H9 (cell line): ENCODE results near the gene ACADL. TPM values are rescaled to one million over a fixed set of nuclear protein-coding genes. Genes with fewer than 3 reads are reported as not detected.

ENCODE experiments used
- DNase-seq: peaks from one replicate; pipeline ENCODE4 v3.0.0-alpha.2; 2017
- H2AFZ ChIP-seq: one replicate; pipeline ENCODE4 v1.6.1; 2013; ENCODE audit warnings: mild to moderate bottlenecking, low read length, control low read depth, moderate library complexity
- H2AK5ac ChIP-seq: 2 replicates; pipeline ENCODE4 v1.6.1; 2013; ENCODE audit warnings: low read length, control low read depth, mixed read lengths; ENCODE audit not compliant: insufficient read length
- H2BK120ac ChIP-seq: one replicate; pipeline ENCODE4 v1.6.1; 2013; ENCODE audit warnings: low read depth, mild to moderate bottlenecking, low read length, control low read depth, inconsistent platforms; ENCODE audit not compliant: poor library complexity, severe bottlenecking
- H2BK12ac ChIP-seq: 2 replicates; pipeline ENCODE4 v1.6.1; 2013; ENCODE audit warnings: low read length, control low read depth, mixed read lengths, low read depth; ENCODE audit not compliant: insufficient read length
- H2BK15ac ChIP-seq: 2 replicates; pipeline ENCODE4 v1.6.1; 2013; ENCODE audit warnings: low read depth, low read length, control low read depth
- H2BK20ac ChIP-seq: one replicate; pipeline ENCODE4 v1.6.1; 2013; ENCODE audit warnings: low read depth, mild to moderate bottlenecking, low read length, control low read depth, inconsistent platforms; ENCODE audit not compliant: poor library complexity, severe bottlenecking
- H2BK5ac ChIP-seq: 2 replicates; pipeline ENCODE4 v1.6.1; 2013; ENCODE audit warnings: low read length, control low read depth, mixed read lengths; ENCODE audit not compliant: insufficient read length
- H3K14ac ChIP-seq: 2 replicates; pipeline ENCODE4 v1.6.1; 2013; ENCODE audit warnings: low read length, control low read depth; ENCODE audit not compliant: insufficient read depth
- H3K18ac ChIP-seq: 2 replicates; pipeline ENCODE4 v1.6.1; 2013; ENCODE audit warnings: low read depth, mild to moderate bottlenecking, mixed read lengths, low read length, control low read depth; ENCODE audit not compliant: insufficient read length
- H3K23ac ChIP-seq: 2 replicates; pipeline ENCODE4 v1.6.1; 2013; ENCODE audit warnings: low read length, control low read depth, mixed read lengths, low read depth; ENCODE audit not compliant: insufficient read length
- H3K23me2 ChIP-seq: 2 replicates; pipeline ENCODE4 v1.6.1; 2013; ENCODE audit warnings: low read depth, mild to moderate bottlenecking, mixed read lengths, low read length, control low read depth; ENCODE audit not compliant: insufficient read length, poor library complexity, severe bottlenecking
- H3K27ac ChIP-seq: 2 replicates; pipeline ENCODE4 v1.5.1; 2013; ENCODE audit warnings: low read length, control low read depth, mixed read lengths, low read depth; ENCODE audit not compliant: insufficient read length
- H3K27me3 ChIP-seq: 2 replicates; pipeline ENCODE4 v1.6.1; 2013; ENCODE audit warnings: low read length, control low read depth, inconsistent platforms; ENCODE audit not compliant: insufficient read depth
- H3K4ac ChIP-seq: 2 replicates; pipeline ENCODE4 v1.6.1; 2013; ENCODE audit warnings: low read depth, mild to moderate bottlenecking, control low read depth, inconsistent platforms, low read length, moderate library complexity
- H3K4me1 ChIP-seq: 2 replicates; pipeline ENCODE4 v1.6.1; 2013; ENCODE audit warnings: low read length, control low read depth, inconsistent platforms; ENCODE audit not compliant: insufficient read depth
- H3K4me2 ChIP-seq: 2 replicates; pipeline ENCODE4 v1.6.1; 2013; ENCODE audit warnings: low read length, control low read depth, mixed read lengths; ENCODE audit not compliant: insufficient read length, insufficient read depth
- H3K56ac ChIP-seq: 2 replicates; pipeline ENCODE4 v1.6.1; 2013; ENCODE audit warnings: low read depth, mild to moderate bottlenecking, mixed read lengths, low read length, control low read depth; ENCODE audit not compliant: insufficient read length
- H3K79me1 ChIP-seq: 2 replicates; pipeline ENCODE4 v1.6.1; 2013; ENCODE audit warnings: low read depth, mild to moderate bottlenecking, moderate library complexity, low read length, control low read depth, inconsistent platforms; ENCODE audit not compliant: insufficient read depth, poor library complexity, severe bottlenecking
- H3K79me2 ChIP-seq: 2 replicates; pipeline ENCODE4 v1.6.1; 2013; ENCODE audit warnings: low read length, control low read depth, inconsistent platforms; ENCODE audit not compliant: insufficient read depth
- H3K9ac ChIP-seq: 2 replicates; pipeline ENCODE4 v1.6.1; 2013; ENCODE audit warnings: low read length, control low read depth, mixed read lengths; ENCODE audit not compliant: insufficient read length; ENCODE audit errors: extremely low read depth
- H3K9me3 ChIP-seq: one replicate; pipeline ENCODE4 v1.6.1; 2013; ENCODE audit warnings: low read depth, low read length, inconsistent platforms; ENCODE audit not compliant: control insufficient read depth
- H3T11ph ChIP-seq: one replicate; pipeline ENCODE4 v1.6.1; 2013; ENCODE audit warnings: mild to moderate bottlenecking, low read length, control low read depth, inconsistent platforms
- H4K20me1 ChIP-seq: one replicate; pipeline ENCODE4 v1.6.1; 2013; ENCODE audit not compliant: control insufficient read depth, insufficient read length, insufficient read depth
- H4K5ac ChIP-seq: 2 replicates; pipeline ENCODE4 v1.6.1; 2013; ENCODE audit warnings: low read depth, mild to moderate bottlenecking, mixed read lengths, low read length, control low read depth; ENCODE audit not compliant: insufficient read length
- H4K8ac ChIP-seq: replicated peaks from 2 replicates; pipeline ENCODE4 v1.6.1; 2013; ENCODE audit warnings: low read length, control low read depth, mixed read lengths, low read depth; ENCODE audit not compliant: insufficient read length
- H4K91ac ChIP-seq: 2 replicates; pipeline ENCODE4 v1.6.1; 2013; ENCODE audit warnings: low read depth, mild to moderate bottlenecking, moderate library complexity, mixed read lengths, low read length, control low read depth; ENCODE audit not compliant: insufficient read length
- H3K27ac Mint-ChIP-seq, 3 experiments: 2 replicates in 2 of 3; 3 replicates in 1 of 3; pipeline ENCODE4 v1.8.0; 2020 to 2021; ENCODE audit warnings: mixed read lengths in 3 of 3, mild to moderate bottlenecking in 1 of 3, moderate library complexity in 1 of 3
- H3K27me3 Mint-ChIP-seq: 2 replicates; pipeline ENCODE4 v1.8.0; 2021; ENCODE audit warnings: low read depth, mild to moderate bottlenecking, moderate library complexity, mixed read lengths
- H3K36me3 Mint-ChIP-seq, 3 experiments: 2 replicates in 2 of 3; 3 replicates in 1 of 3; pipeline ENCODE4 v1.8.0; 2020 to 2021; ENCODE audit warnings: low read depth in 3 of 3, mixed read lengths in 3 of 3; ENCODE audit not compliant: insufficient read depth in 1 of 3
- H3K4me1 Mint-ChIP-seq, 2 experiments: 2 replicates each; pipeline ENCODE4 v1.8.0; 2020; ENCODE audit warnings: mixed read lengths in 2 of 2
- H3K4me3 Mint-ChIP-seq, 2 experiments: 2 replicates in 1 of 2; 3 replicates in 1 of 2; pipeline ENCODE4 v1.8.0; 2020 to 2021; ENCODE audit warnings: mild to moderate bottlenecking in 2 of 2, mixed read lengths in 2 of 2, moderate library complexity in 1 of 2
- H3K9me3 Mint-ChIP-seq, 2 experiments: 2 replicates in 1 of 2; 3 replicates in 1 of 2; pipeline ENCODE4 v1.8.0; 2020; ENCODE audit warnings: mild to moderate bottlenecking in 2 of 2, mixed read lengths in 2 of 2, moderate library complexity in 1 of 2
- total RNA-seq: library from RNA; stranded (reverse); gene quantifications from 2 replicates; pipeline ENCODE4 v1.2.1, GENCODE V29; 2021
- TF ChIP-seq, protein P1 (sequence below): fragments of 200-600 bp; sonication (generic); conservative IDR thresholded peaks from 3 replicates; pipeline ENCODE4 v1.8.0; 2021; ENCODE audit warnings: antibody characterized with exemption, mild to moderate bottlenecking

ACADL gene
- total RNA-seq, 1 experiment from 2014 or later: 0.26 TPM

DNA sequence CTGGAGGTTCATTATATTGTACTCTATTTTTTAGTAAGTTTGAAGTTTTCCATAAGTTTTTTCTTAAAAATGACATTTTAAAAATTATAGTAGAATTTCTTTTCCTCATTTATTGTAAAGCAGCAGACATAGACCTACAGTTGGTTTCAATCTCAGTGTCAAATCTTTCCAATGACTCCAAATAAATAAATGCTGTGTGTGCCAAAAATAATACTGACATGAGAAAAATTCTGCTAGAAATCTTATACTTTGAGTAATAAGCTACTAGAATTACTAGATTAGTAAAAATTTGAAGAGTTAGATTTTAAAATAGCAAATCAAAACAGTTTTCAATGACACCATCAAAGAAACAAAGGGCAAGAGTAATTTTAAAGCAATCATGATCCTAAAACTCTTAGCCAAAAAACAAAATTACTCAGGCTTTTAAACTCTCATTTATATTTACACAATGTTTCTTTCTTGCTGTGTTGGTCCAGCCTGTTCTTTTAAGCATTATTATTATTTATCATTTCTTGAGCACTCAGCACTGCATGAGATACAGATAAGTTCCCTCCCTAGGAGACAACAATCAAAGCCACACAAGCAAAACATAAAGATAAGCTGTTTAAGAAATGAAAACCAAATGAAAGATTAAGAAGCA, 45.8 kb downstream of the ACADL start:
- H3K4me2 ChIP-seq: no peak overlapping the region
- TF ChIP-seq, protein P1, sequence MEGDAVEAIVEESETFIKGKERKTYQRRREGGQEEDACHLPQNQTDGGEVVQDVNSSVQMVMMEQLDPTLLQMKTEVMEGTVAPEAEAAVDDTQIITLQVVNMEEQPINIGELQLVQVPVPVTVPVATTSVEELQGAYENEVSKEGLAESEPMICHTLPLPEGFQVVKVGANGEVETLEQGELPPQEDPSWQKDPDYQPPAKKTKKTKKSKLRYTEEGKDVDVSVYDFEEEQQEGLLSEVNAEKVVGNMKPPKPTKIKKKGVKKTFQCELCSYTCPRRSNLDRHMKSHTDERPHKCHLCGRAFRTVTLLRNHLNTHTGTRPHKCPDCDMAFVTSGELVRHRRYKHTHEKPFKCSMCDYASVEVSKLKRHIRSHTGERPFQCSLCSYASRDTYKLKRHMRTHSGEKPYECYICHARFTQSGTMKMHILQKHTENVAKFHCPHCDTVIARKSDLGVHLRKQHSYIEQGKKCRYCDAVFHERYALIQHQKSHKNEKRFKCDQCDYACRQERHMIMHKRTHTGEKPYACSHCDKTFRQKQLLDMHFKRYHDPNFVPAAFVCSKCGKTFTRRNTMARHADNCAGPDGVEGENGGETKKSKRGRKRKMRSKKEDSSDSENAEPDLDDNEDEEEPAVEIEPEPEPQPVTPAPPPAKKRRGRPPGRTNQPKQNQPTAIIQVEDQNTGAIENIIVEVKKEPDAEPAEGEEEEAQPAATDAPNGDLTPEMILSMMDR: no peak
- H3K36me3 Mint-ChIP-seq: peaks cover 18 to 31% (median 25%) of the 10 kb centered on the region in 3 experiments
- no peak overlapping the region for H3K4me3 Mint-ChIP-seq
- H4K5ac ChIP-seq: no peak overlapping the region
- no peak for DNase-seq
- H2BK20ac ChIP-seq: no peak overlapping the region
- no peak overlapping the region for H4K8ac ChIP-seq
- peaks cover 24 to 30% of the 10 kb centered on the region in 2 experiments for H3K9me3 Mint-ChIP-seq
- no peak overlapping the region for H2AFZ ChIP-seq
- H3T11ph ChIP-seq: peak overlapping the region; percentile 17
- H2BK120ac ChIP-seq: no peak overlapping the region
- H3K14ac ChIP-seq: no peak overlapping the region
- no peak overlapping the region for H2AK5ac ChIP-seq
- H3K23ac ChIP-seq: no peak overlapping the region
- H3K9me3 ChIP-seq: no peaks in the 10 kb centered on the region
- H3K4ac ChIP-seq: no peak overlapping the region
- H2BK12ac ChIP-seq: no peak overlapping the region
- no peak overlapping the region for H3K18ac ChIP-seq
- H3K79me1 ChIP-seq: no peaks in the 10 kb centered on the region
- H3K27me3 ChIP-seq: no peaks in the 10 kb centered on the region
- H3K27ac Mint-ChIP-seq: no peak overlapping the region
- H2BK5ac ChIP-seq: no peak overlapping the region
- H2BK15ac ChIP-seq: no peak overlapping the region
- no peak overlapping the region for H3K27ac ChIP-seq
- no peak overlapping the region for H4K91ac ChIP-seq
- H3K79me2 ChIP-seq: no peaks in the 10 kb centered on the region
- H4K20me1 ChIP-seq: no peaks in the 10 kb centered on the region
- no peaks in the 10 kb centered on the region for H3K23me2 ChIP-seq
- no peak overlapping the region for H3K9ac ChIP-seq
- no peak overlapping the region for H3K56ac ChIP-seq
- peaks cover 36 to 47% of the 10 kb centered on the region in 2 experiments for H3K4me1 Mint-ChIP-seq
- peaks cover 4% of the 10 kb centered on the region; the same call in 1 of the 2 replicates for H3K4me1 ChIP-seq
- peaks cover 1% of the 10 kb centered on the region; the same call in 1 of the 2 replicates for H3K27me3 Mint-ChIP-seq
